Hindlimb muscle (tissue), 1 donor: Measurements from ENCODE around the gene PTK6. TPM values are rescaled to one million over a fixed set of nuclear protein-coding genes. Genes with fewer than 3 reads are reported as not detected.
"Not testable (repeated sequence)": the region's sequence is repeated elsewhere in the genome, so short reads cannot be mapped to it uniquely, and the experiment has no call there.

Source experiments
- DNase-seq: peaks from one replicate; pipeline ENCODE4 v3.0.0-alpha.2; 2013
- polyA plus RNA-seq: library from polyadenylated mRNA; unstranded; fragments of 120-200 nt; gene quantifications from one replicate; pipeline ENCODE4 v1.2.1, GENCODE V29; 2013; ENCODE audit not compliant: insufficient read length

Gene PTK6
- polyA plus RNA-seq, 1 donor, result 0.41 TPM

DNA sequence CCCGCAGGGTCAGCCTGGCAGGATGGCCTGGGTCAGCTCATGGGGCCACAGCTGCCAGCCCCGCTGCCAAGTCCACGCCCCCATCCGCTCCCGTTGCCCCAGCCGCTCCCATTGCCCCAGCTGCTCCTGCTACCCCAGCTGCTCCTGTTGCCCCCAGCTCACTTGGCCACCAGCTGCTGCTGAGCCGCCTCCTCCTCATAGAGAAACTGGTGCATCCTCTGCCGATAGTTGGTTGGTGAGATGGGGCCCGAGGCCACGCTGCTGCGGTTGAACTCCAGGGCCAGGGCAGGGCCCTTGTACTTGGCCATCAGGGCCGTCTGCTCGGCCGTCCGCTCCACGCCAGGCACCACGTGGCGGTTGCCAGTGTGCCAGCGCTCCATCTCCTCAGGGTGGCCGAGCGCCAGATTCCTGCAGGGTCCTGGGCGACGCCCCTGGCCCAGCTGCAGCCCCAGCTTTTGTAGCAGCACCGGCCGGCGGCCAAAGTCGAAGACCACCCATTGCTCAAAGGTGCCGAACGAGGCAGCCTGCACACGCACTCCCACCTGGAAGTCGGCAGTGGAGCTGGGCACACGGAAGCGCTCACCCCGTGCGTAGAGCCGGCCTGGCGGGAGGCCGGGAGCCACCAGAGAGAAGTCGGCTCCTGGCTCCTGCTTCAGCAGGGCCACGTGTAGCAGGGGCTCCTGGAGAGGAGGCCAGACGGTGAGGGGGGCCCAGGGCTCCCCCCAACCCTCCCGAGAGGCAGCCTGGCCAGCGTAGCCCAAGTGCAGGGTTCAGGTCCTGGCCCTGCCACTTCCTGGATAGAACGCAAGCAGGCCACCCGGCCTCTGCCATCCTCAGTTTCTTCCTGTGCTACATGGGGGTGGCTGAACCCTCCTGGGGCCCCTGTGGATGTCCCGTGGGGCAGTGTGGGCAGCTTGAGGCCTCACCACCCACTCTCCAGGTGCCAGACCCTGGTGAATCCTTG lies 32.1 kb upstream of the PTK6 start:
- DNase-seq, result no peak

DNA sequence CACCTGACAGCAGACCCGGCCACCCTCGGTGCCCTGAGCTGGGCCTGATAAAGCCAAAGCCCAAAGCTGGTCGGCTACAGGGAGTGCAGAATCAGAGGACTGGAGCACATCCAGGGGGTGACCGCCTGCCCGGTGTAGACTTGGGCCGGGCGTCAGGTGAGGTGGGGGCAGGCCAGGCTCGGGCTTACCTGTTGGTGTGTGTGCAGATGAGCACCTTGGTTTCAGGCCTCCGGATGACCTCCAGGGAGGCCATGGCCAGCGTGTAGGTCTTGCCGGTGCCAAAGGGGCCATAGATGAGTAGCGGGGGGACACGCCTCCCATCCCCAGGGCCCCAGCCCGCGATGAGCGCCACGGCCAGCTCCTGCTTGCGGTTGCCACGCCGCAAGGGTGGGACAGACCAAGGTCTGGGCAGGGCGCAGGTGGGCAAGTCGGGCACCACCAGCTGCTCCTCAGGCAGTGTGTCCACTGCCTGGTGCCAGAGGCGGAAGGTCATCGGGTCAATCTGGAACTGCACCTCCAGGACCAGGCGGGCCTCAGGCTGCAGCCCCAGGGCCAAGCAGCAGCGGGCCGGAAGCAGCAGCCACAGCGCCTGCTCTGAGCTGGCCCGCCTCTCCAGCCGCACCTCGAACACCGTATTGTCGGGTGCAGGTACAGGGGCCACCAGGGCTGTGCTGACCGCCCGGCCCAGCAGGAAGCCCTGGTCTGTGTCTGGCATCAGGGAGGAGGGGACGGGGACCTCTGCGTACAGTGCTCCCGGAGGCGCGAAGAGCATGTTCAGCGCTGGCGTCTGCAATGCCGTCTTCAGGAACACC lies 31.2 kb upstream of the PTK6 start:
- no peak for DNase-seq

DNA sequence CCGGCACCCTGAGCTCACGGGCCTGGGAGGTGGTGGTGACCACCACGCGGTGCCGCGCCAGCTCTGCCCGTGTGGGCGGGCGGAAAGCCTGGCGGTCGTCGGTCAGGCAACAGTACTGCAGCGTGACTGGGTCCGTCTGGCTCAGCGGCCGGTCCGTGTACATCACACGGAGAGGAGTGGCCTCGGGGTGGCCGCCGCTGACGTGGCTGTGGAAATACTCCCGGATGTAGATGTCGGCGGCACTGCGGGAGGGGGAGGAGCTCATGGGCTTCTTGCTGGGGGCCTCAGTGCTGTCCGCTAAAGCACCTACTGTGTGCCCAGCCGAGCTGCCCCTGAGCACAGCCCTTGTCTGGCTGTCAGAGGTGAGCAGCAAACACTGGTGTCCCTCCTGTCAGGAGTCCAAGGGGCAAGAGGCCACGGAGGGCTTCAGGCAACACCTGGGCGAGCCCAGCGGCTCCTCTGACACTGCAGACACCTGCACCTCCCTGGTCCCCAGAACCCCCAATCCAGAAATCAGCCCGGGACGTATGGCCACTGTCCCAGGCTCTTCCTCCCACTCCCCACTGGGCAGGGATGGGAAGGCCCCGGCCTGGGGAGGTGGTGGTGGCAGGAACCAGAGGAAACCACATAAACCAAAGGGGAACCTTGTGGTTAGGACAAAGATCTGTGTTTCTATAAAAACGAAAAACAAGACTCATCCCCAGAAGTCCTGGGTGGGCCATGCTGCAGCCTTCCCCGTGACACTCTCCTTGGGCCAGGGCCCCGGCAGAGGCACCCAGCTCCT lies 30.4 kb upstream of the PTK6 start:
- no peak for DNase-seq

DNA sequence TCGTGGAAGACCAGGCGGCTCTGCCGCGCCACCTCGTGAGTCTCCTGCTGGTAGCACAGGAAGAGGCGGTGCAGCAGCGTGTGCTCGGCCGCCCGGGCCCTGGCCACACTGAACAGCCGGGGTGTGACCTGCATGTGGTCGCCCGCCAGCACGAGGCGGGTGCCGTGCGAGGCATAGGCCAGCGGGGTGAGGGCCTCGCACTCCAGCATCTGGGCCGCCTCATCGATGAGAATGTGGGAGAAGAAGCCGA lies 29.9 kb upstream of the PTK6 start:
- DNase-seq, result no peak

DNA sequence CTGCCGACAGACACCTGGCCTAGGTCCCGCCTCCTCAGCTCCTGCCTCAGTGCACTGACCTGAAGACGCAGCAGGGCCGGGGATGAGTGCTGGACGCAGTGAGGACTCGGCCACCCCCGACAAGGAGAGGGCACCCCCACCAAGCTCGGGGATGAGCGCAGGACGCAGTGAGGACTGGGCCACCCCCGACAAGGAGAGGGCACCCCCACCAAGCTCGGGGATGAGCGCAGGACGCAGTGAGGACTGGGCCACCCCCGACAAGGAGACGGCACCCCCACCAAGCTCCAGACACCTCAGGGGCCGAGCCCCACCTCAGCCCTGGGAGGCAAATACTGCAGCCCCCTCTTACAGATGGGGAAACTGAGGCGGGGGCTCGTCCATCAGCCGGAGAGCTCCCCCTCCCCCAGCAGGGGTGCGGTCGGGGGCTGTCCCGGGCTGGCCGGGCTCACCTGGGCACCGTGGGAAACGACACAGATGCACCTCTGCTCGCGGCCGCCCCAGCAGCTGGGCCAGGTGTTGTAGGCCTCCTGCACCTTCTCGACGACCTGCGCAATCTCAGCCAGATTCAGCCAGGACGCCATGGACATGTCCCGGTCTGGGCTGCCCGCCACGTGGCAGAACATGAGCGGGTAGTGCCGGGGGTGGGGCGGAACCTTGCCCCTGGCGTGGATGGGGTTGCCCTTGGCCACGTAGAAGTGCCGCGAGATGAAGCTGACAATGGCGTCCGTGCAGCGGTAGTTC lies 29.4 kb upstream of the PTK6 start:
- no peak for DNase-seq

DNA sequence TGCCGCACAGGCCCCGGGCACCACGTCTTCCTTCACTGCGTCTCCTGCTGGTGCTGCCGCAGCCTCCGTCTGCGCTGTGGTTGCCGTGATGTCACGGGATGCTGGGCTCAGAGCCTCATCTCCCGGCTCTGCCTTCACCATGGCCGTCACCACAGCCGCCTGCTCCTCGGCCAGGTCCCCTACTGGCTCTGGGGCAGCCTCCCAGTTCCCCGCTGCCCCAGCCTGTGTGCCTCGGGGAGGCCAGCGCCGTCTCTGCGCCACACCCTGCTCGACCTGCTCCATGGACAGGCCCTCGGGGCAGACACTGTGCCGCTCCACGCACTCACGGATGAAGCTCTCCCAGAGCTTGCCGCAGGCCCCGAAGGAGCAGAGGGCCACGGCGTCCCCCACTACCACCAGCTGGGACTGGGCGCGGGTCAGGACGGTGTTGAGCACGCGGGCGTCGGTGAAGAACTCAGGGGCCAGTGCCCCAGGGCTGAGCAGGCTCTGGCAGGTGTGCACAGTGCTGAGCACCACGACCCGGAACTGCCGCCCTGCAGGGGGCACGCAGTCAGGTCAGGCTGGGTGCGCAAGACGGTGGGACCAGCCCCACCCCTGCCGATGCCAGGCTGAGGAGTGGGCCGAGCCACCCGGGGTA lies 28.6 kb upstream of the PTK6 start:
- DNase-seq, result no peak

DNA sequence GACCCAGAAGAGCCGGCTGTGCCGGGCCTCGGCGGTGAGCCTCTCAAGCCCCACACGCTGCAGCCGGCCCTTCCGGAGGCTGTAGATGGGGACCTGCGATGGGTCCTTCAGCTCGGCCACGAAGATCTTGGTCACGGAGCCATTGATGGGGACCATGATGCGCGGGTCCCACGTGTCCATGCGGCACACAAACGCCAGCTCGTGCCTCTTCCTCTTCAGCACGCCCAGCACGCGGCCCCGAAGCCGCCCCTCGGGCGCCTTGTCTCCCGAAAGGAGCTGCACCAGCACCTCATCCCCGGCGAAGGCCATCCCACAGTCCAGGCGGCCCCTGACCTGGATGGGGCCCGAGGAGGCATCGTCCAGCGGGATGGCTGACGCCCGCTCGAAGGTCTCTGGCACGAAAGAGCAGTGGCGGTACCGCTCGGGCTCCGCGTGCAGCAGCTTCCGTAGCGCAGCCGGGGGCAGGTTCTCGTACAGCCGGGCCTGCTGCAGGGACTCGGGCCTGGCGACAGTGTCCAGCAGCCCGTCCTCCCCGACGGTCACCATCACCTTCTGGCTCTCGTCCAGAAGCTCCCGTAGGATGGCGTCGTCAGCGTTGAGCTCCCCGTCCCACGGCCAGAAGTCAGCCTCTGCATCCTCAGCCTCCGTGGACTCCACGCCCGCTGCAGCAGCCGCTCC lies 28.0 kb upstream of the PTK6 start:
- DNase-seq, result no peak

DNA sequence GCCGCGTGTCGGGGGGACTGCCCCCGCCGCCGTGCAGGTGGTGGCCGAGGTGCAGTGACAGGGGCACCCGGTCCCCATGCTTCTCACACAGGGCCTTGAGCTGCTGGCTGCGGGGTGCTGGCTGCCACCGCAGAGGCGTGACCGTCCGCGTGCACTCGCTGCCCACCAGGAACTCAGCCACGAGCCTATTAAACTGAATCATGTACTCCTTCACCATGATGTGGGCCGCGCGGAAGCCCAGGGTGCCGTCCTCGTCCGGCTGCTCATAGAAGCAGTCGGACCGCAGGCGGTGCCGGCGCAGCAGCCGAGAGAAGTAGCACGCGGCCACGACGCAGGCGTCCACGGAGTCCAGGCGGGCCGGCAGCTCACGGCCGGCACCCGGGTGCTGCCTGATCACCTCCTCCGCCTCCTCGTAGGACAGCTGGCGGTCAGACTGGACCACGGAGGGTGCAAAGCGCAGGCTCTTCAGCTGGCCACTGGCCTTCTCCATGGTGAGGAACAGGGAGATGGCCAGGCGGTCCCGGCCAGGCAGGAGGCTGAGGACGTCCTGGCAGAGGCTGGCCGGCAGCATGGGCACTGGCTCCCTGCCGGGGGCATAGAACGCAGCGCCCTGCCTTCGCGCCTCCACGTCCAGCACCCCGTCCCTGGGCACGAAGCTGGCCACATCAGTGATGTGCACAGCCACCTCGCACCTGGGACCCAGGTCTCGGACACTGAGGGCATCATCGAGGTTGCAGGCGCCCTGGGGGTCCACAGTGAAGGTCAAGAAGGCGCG lies 27.0 kb upstream of the PTK6 start:
- no peak for DNase-seq

DNA sequence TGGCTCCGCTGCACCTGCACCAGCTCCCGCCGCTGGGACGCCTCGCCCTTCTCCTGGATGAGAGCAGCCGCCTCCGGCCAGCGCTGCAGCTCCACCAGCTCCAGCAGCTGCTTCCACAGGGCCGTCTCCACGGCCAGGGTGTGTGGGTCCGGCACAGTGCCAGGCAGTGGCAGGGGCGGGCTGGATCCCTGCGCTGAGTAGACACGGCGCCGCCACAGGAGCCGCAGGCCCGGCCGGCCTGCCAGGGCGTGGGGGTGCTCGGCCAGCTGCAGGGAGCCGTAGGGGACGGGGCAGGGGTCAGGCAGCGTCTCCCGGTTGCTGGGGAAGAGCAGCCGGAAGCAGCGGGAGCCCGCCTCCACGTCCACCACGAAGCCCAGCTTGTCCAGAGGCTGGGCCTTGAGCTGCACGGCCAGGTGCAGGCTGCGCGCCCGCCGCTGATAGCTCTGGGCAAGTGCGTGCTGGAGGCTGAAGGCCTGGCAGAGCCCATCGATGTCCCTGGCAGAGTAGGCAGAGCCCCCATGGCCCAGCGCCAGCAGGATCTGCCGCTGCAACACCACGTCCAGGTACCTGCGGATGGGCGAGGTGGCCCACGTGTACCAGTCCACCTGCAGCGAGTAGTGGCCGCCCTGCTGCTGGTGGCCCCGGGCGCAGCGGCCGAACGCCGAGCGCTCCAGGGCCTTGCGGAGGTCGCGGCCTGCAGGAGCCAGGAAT lies 26.2 kb upstream of the PTK6 start:
- DNase-seq, result no peak

DNA sequence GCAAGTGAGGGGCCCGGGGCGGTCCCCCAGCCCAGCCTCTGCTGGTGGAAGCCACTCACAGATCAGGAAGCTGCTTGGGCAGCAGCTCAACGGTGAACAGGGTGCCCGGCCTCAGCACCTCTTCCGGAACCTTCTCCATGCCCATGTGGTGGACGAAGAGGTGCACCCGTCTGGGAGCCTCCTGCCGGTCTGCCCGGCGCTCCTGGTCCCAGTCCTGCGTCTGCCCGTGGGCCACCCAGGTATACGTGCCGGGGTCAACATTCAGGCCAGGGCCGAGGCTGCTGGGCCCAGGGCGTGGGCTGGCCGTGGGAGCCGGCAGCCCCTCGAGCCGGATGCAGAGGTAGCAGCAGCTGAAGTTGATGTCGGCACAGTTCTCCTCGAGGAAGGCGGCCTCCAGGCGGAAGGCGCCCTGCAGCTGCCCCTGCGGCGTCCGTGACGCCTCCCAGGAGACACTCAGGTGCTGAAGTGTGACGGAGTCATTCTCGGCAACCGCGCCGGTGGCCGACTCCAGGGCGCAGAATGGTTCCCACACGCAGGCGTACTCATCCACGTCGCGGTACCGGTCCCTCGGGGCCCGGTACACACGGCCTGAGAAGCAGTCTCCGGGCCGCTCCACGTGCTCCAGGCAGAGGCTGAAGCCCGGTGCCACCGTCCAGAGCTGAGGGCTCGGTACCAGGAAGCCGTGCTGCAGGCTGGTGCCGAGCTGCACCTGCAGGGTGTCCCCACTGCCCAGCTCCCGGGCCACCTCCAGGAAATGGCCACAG lies 25.5 kb upstream of the PTK6 start:
- no peak for DNase-seq

DNA sequence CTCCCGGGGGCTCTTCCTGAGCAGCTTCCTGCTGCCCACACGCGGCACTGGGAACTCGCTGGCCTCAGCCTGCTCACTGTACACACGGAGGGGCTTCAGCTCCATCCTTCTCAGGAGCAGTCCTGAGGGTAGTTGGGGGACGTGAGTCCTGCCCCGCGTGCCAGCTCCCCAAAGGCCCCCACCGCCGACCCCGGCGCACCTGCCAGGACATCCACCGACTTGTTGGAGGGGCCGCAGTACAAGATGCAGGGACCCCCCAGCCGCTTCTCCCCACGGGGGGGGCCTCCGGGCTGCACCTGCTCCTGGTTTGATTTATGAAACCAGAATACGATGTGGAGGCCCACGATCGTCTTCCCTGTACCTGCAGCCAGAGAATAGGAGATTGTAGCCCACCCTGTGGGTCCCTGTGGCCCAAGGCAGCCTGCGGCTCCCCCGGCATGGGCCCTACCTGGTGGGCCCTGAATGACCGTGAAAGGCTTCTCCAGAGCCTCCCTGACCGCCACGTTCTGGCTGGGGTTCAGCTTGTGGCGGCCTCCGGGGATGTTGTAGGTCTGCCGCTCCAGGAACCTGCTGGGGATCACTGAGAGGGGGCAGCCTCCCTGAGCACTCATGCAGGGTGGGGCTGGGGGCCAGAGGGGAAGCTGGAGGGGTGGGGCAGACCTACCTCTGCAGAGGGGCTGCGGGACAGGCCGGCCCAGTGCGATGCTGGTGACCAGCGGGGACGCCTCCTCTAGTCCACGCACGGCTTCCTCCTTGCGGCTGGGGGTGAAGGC lies 24.6 kb upstream of the PTK6 start:
- DNase-seq, result no peak

DNA sequence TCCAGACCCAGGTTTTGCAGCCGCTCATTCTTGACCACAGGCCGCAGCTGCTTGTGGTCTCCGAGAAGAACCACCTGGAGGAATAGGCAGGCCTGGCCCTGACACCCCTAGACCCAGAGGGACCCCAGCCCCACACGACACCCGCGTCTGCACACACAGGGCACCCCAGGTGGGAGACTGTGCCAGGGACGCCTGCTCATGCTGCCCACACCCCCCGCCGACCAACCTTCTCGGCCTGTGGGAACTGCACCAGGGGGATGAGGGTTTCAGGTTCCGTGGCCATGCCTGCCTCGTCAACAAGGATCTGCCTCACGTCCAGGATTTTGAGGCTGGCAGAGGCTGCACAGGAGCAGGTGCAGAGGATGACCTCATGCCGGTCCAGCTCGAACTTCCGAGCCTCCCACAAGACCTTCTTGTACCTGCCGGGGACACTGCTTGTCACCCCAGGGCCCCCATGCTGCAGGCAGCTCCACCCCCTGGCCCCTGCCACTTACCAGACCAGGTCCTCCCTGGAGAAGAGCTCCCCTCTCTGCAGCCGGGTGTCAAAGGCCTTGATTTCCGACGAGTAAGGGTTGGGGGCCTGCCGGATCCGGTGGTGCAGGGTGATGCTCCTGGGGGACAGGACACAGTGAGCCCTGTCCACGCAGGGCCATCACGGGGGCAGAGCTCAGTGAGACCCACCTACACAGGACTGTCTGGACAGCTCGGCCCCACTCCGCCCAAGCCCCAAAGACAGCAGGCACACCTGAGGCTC lies 23.9 kb upstream of the PTK6 start:
- no peak for DNase-seq

DNA sequence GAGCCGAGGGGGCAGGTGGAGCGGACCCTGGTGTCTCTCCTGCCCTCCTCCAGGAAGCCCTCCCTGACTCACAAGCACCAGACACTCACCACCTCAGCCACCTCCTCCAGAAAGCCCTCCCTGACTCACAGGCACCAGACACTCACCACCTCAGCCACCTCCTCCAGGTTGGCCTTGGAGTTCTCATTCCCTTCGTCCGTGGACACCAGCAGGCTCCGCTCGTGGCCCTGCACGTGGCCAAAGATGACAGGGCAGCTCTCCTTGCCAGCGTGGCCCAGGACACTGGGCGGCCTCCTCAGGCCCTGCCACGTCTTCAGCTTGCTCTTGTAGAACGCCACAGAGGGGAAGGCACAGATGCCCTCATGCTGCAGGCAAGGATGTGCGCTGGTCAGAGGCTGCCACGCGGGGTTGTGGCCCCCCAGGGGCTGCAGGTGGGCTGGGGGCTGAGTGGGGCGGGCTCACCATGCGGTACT lies 23.2 kb upstream of the PTK6 start:
- DNase-seq, result no peak

DNA sequence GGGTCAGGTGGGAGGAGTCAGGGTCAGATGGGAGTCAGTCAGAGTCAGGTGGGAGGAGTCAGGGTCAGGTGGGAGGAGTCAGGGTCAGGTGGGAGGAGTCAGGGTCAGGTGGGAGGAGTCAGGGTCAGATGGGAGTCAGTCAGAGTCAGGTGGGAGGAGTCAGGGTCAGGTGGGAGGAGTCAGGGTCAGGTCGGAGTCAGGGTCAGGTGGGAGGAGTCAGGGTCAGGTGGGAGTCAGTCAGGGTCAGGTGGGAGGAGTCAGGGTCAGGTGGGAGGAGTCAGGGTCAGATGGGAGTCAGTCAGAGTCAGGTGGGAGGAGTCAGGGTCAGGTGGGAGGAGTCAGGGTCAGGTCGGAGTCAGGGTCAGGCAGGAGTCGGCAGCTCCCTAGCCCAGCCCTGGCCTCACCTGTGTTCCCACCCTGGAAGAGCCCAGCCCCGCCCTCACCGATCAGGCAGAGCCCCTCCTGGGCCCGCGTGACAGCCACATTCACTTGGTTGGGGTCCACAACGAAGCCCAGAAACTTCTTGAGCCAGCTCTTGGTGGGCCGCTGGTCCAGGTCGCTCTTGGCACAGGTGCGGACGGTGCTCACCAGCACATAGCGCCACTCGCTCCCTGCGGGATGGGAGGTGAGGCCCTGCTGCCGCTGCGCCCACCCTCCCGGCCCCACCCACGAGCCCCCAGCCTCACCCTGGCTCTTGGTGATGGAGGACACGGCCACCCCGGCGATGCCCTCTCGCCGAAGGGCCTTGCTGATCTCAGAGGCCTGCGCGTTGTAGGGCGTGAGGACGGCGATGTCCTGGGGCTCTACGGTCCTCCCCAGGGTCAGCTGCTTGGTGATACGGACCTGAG lies 22.5 kb upstream of the PTK6 start:
- DNase-seq, result not testable (repeated sequence)

DNA sequence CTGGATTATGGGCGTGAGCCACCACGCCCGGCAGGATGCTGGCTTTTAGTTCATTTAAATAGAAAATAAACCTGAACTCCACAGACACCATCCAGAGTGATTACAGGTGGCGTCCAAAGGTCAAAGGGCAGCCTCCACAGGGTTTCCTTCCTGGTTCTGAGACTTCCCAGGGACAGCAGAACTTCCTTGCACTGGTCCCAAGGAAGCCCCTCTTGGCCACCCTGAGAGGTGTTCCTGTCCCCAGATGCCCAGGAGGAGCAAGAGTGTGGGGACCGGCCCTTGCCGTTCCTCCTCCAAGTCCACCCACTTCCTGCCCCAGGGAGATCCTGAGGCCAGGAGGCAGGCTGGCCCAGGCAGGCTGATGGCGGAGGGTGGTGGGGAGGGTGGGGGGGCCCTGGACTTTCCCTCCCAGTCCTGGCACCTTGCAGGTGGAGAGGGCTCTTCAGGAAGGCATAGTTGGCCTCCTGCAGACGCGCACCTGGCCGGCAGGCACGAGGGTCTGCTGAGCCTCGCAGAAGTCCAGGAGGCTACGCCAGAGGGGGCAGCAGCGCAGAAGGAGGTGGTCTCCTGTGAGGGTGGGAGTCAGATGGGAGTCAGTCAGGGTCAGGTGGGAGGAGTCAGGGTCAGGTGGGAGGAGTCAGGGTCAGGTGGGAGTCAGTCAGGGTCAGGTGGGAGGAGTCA lies 21.8 kb upstream of the PTK6 start:
- DNase-seq, result no peak

DNA sequence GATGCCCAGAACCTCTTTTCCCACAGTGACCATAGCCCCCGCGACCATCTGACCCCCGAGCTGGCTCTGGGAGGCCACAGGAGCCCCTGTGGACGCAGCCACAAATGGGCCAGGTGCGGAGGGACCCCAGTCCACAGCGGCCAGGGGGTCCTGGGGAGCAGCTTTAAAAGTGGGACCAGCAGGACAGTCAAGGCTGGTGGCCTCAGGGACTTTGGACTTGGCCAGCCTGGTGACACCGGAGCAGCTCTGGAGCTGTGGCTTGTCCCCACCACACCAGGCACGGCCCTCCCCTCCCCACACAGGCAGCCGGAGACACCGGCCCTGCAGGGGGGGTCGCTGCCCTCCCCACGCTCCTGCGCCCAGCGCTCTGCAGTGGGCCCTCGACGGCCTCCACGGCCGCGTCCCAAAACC lies 20.3 kb upstream of the PTK6 start:
- DNase-seq, result no peak
